ENCODE data around the gene PTPRN2.

PTPRN2 gene

DNA sequence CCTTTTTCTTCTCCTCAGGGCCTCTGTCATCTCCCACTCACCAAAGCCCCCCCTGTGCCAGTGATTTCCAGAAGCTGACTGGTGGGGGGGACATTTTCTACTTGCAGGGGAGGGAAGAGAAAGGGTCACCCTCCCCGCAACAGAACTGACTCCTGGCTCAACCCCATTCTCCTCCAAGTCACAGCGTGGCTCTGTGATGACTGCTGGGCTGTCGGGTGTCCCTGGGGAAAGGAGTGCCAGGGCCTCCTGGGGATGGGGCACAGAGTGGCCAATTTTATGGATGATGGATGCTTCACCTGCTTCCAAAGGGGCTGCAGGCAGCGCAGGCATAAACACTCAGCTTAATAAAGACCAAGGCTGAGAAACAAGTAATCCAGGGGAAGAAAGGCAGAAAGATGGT, 523.0 kb downstream of the PTPRN2 start:
- DNase-seq (ENCODE audit: low read depth), result no peak
- no peak overlapping the region for H3K4me3 ChIP-seq (ENCODE audit: low read depth, low read length)
- TF ChIP-seq, protein P1, sequence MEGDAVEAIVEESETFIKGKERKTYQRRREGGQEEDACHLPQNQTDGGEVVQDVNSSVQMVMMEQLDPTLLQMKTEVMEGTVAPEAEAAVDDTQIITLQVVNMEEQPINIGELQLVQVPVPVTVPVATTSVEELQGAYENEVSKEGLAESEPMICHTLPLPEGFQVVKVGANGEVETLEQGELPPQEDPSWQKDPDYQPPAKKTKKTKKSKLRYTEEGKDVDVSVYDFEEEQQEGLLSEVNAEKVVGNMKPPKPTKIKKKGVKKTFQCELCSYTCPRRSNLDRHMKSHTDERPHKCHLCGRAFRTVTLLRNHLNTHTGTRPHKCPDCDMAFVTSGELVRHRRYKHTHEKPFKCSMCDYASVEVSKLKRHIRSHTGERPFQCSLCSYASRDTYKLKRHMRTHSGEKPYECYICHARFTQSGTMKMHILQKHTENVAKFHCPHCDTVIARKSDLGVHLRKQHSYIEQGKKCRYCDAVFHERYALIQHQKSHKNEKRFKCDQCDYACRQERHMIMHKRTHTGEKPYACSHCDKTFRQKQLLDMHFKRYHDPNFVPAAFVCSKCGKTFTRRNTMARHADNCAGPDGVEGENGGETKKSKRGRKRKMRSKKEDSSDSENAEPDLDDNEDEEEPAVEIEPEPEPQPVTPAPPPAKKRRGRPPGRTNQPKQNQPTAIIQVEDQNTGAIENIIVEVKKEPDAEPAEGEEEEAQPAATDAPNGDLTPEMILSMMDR (IDR thresholded peaks at IDR 0.05; ENCODE audit: low read depth, low read length, missing control alignments), result no peak
- in situ Hi-C loops (cut with HindIII; ENCODE audit: low sequenced_read_pairs), result no loop called here

DNA sequence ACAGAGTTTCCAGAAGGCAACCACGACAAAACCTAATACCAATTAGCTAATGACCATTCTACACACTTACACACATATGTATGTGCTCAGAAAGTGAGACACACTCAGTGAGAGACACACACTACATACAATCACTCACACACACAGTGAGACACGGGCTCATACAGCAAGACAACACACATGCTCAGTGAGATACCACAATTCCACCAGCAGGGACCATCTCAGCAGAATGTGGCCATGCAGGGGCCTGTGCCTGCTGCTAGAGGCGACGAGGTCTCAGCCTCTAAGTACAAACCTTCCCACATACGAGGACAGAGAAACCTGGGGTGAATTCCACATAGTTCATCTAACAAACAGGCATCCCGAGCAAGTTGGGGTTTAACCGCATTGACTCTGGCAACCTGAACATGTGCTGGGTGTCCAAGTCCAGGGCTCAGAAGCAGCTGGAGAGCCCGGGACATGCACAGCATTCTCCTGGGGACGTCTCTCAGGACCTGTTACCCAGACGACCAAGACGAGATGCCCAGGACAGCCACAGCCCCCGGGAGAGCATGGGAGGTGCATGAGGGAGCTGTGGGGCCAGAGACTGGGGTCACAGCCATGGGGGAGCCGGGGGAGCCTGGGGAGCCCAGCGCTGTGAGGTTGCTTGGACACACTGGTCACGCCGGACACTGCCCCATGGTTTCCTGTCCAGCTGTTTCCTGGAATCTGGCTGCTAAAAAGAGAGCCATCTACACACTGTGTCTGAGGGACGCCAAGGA, 523.6 kb downstream of the PTPRN2 start:
- DNase-seq (ENCODE audit: low read depth), result no peak
- in situ Hi-C loops (cut with HindIII; ENCODE audit: low sequenced_read_pairs), result no loop called here
- H3K4me3 ChIP-seq (ENCODE audit: low read depth, low read length), result no peak overlapping the region
- TF ChIP-seq, protein P1 (IDR thresholded peaks at IDR 0.05; ENCODE audit: low read depth, low read length, missing control alignments), result no peak

DNA sequence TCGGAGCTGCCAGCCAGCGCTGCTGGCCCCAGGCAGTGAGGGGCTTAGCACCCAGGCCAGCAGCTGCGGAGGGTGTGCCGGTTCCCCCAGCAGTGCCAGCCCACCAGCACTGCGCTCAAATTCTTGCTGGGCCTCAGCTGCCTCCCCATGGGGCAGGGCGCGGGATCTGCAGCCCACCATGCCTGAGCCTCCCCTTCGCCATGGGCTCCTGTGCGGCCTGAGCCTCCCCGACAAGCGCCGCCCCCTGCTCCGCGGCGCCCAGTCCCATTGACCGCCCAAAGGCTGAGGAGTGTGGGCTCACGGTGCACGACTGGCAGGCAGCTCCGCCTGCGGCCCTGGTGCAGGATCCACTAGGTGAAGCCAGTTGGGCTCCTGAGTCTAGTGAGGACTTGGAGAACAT, 525.0 kb downstream of the PTPRN2 start:
- no peak overlapping the region for H3K4me3 ChIP-seq (ENCODE audit: low read depth, low read length)
- in situ Hi-C loops (cut with HindIII; ENCODE audit: low sequenced_read_pairs), result no loop called here
- TF ChIP-seq, protein P1 (IDR thresholded peaks at IDR 0.05; ENCODE audit: low read depth, low read length, missing control alignments), result no peak
- no peak for DNase-seq (ENCODE audit: low read depth)

DNA sequence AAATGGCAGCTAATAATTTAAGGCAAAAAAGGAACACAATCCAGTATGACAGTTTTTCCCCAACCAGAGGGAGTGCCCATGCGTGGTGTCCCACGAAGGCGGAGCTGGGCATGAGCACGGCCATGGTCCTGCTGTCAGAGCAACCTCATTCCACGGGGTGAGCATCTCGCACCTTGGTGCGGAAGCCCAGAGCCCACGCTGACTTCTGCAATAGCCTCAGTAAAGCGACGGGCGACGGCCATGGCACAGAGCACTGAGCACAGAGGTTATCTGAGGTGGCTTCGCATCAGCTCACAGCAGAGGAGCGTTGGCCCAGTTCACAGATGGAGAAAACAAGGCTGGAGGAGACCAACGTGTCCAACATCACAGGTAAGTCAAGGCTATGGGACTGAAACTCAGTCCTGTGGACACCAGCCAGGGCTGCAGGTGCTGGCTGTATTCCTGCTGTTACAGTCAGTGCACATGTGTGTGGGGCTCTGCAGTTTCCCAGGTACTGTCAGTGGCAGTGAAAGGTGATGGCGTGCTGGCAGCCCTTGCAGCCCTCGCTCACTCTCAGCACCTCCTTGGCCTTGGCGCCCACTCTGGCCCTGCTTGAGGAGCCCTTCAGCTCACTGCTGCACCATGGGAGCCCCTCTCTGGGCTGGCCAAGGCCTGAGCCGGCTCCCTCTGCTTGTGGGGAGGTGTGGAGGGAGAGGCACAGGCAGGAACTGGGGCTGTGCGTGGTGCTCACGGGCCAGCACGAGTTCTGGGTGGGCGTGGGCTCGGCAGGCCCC, 525.6 kb downstream of the PTPRN2 start:
- in situ Hi-C loops (cut with HindIII; ENCODE audit: low sequenced_read_pairs), result no loop called here
- TF ChIP-seq, protein P1 (IDR thresholded peaks at IDR 0.05; ENCODE audit: low read depth, low read length, missing control alignments), result no peak
- no peak overlapping the region for H3K4me3 ChIP-seq (ENCODE audit: low read depth, low read length)
- no peak for DNase-seq (ENCODE audit: low read depth)

DNA sequence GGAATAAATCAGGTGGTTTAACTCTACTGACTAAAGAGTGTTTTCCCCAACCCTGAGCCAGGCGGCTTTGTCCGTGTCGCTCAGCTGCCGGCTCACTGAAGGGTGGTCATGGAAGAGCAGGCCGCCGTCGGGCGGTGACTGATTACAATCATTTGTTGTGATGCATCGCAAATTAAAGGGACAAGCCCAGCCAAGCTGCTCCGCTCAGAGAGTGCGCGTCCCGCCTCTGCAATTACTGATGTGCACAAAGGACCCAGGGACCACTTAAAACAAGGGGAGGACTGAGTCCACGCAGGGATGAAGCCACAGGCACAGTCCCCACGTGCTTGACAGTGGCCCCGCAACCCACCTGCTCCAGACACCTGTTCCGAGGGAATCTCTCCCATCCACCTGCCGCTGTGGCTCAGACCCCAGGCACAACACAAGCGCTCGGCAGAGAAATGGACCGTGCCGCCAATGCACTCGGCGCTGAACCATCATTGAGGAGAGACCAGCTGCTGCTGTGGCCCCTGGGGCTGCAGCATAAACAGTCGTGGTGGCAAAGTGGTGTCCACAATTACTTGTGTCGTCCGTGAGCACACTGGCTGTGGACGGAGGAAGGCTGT, 526.5 kb downstream of the PTPRN2 start:
- in situ Hi-C loops (cut with HindIII; ENCODE audit: low sequenced_read_pairs), result no loop called here
- TF ChIP-seq, protein P1 (IDR thresholded peaks at IDR 0.05; ENCODE audit: low read depth, low read length, missing control alignments), result no peak
- no peak for DNase-seq (ENCODE audit: low read depth)
- no peak overlapping the region for H3K4me3 ChIP-seq (ENCODE audit: low read depth, low read length)

DNA sequence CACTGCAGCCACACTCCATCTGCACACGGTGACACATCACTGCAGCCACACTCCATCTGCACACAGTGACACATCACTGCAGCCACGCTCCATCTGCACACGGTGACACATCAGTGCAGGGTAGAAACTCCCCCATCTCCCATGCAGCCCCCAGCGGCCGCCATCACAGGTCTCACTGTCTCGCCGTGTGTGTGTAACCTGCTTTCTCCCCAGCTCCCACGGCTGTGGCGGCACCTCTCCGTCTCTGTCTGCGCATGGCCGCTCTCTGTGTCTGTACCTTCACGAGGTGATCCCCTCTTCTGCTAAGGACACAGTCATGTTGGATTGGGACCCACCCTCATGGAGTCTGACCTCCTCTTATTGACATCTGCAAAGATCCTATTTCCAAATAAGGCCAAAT, 527.4 kb downstream of the PTPRN2 start:
- H3K4me3 ChIP-seq (ENCODE audit: low read depth, low read length), result no peak overlapping the region
- in situ Hi-C loops (cut with HindIII; ENCODE audit: low sequenced_read_pairs), result no loop called here
- TF ChIP-seq, protein P1 (IDR thresholded peaks at IDR 0.05; ENCODE audit: low read depth, low read length, missing control alignments), result no peak
- no peak for DNase-seq (ENCODE audit: low read depth)

Measured in astrocyte of the cerebellum (primary cell).